ENCODE data around the gene GKN2. TPM values are rescaled to one million over a fixed set of nuclear protein-coding genes. Genes with fewer than 3 reads are reported as not detected.
"Not testable (repeated sequence)": the region's sequence is repeated elsewhere in the genome, so short reads cannot be mapped to it uniquely, and the experiment has no call there.

GKN2 gene
- total RNA-seq, 2 experiments from 2014 or later: not detected

DNA sequence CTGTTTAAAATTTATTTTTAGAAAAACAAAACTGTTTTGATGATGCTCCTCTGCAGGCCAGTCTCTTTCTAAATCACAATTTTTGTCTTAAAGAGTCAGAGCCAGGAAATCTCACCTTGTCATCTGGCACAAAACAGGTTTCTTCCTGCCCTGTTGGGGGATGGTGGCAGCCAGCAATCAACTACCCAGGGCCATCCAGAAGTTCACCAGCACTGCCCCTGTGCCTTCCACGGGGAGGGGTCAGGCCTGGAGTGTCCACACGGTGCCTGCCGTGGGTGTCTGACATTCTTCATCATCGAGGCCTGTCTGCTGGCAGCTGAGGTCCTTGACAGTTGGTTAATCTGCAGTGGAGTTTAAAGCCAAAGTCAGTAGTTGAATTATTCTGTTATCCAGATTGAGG lies 41.4 kb downstream of the GKN2 start:
- Mint-ChIP-seq H3K27me3 (no peaks in the 10 kb centered on the region), H3K27ac (peak overlapping the region; percentile 52), H3K4me3 (no peak overlapping the region), H3K4me1 (peaks cover 50% of the 10 kb centered on the region), H3K9me3 (no peaks in the 10 kb centered on the region), H3K36me3 (ENCODE audit: low read depth) (peaks cover 5% of the 10 kb centered on the region)
- ChIA-PET POLR2A (interaction anchor here (0.6 to 4.6 kb wide), 7 partner anchors 13 to 445 kb away, joined by 3 to 15 read pairs (median 3); partner anchors contain the start of genes APLF and FBXO48), CTCF (interaction anchor here (1.1 to 3.6 kb wide), 6 partner anchors 14 to 202 kb away, joined by 3 to 38 read pairs (median 8); no protein-coding TSS in a partner anchor)
- DNase-seq: peak; percentile 32

DNA sequence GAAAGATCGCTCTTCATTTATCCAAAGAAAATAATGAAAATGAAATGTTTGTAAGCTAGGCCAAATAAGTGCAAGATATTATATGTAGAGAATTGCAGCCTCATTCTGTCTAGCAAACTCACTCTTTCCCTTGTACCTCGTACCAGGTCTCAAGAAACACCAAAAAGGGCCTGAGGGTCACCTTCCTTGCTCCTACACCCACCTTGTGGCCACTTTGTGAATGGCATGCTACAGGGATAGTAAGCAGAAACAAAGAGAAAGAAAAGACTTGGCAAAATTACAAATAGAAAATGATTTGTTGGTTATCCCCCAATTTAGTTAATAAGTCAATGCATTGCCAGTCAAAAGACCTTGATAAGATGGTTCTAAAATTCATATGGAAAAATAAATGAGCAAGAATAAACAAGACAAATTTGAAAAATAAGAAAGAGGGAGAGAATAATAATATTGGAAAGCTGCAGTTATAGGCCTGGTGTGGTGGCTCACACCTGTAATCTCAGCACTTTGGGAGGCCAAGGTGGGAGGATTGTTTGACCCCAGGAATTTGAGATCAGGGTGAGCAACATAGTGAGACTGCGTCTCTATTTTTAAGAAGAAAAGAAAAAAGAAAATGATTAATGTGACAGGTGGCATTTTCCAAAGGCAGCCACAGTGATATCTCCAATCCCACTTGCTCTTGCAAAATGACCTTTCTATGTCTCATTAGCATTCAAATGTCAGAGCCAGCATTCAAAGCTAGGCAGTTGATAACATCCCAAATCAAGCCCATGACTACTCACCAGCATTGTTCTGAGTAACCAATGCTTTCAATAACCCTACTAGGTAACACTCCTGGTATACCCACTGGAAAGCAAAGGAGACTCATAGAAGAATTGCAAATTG lies 42.7 kb downstream of the GKN2 start:
- Mint-ChIP-seq H3K9me3 (peaks cover 4% of the 10 kb centered on the region), H3K36me3 (ENCODE audit: low read depth) (peaks cover 9% of the 10 kb centered on the region), H3K4me3 (no peak overlapping the region), H3K27me3 (no peaks in the 10 kb centered on the region), H3K4me1 (peaks cover 43% of the 10 kb centered on the region), H3K27ac (peak overlapping the region; percentile 69)
- POLR2A ChIA-PET: interaction anchor here (1.2 to 2.3 kb wide), 2 partner anchors 142 to 176 kb away, joined by 5 to 16 read pairs; partner anchors contain the start of gene ARHGAP25
- CTCF ChIA-PET: interaction anchor here (0.8 to 4.1 kb wide), 11 partner anchors 9 to 445 kb away, joined by 3 to 32 read pairs (median 5); partner anchors contain the start of gene ARHGAP25
- peak; percentile 80 for DNase-seq

DNA sequence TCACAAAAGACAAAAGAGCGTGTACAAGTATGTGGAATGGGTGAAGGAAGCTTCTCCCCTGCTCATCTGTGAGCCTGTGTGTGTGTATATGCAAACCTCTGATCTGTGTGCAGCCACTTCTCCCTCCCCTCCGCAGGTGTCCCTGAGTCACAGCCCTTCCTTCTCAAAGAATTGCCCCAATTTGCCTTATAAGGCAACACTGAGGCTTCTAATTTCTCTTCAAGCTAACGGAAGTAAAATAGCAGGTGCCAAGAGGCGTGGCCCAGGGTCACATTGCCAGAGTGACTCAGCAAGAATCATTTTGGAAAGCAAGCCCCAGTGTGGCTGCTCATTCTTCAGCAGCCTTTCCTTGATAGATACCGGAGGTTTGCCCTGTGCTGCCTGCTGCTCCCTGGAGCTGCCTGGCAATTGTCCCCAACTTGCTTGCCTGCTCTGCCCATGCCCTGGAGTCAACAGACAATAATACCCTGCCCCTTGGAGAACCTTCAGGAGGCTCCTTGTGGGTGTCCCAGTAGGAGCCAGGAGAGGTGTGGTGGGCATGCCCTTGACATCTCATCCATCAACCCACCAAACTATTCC lies 44.2 kb downstream of the GKN2 start:
- ChIA-PET CTCF (interaction anchor here (0.7 to 4.1 kb wide), 23 partner anchors 12 to 467 kb away, joined by 3 to 32 read pairs (median 7); partner anchors contain the start of genes APLF, ARHGAP25 and FBXO48), POLR2A (interaction anchor here (0.7 to 3.1 kb wide), 27 partner anchors 17 to 445 kb away, joined by 3 to 35 read pairs (median 6); partner anchors contain the start of genes APLF, ARHGAP25 and FBXO48)
- Mint-ChIP-seq H3K4me1 (peaks cover 39% of the 10 kb centered on the region), H3K36me3 (ENCODE audit: low read depth) (peaks cover 22% of the 10 kb centered on the region), H3K27me3 (no peaks in the 10 kb centered on the region), H3K27ac (peak overlapping the region; percentile 93), H3K4me3 (peak overlapping the region; percentile 34), H3K9me3 (peaks cover 16% of the 10 kb centered on the region)
- DNase-seq: peak; percentile 92

DNA sequence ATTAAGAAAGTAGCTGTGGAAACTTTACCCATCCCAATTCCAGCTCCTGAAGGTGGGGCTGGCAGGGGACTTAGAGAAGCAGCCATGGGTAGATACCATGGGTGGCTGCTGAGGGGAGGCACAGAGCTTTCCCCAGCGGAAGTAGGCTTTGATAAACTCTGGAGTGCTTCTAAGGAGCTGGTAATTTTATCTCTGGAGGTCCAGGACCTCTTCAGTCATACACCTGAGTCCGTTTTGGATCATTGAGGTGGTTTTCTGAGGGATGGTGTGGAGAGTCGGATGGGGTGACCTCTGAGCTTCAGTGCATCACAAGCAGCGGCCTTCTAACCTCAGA lies 44.8 kb downstream of the GKN2 start:
- H3K9me3 Mint-ChIP-seq: peaks cover 22% of the 10 kb centered on the region
- H3K27me3 Mint-ChIP-seq: peaks cover 3% of the 10 kb centered on the region
- peak; percentile 22 for DNase-seq
- peaks cover 39% of the 10 kb centered on the region for H3K4me1 Mint-ChIP-seq
- CTCF ChIA-PET: interaction anchor here (0.8 to 4.1 kb wide), 21 partner anchors 11 to 467 kb away, joined by 3 to 32 read pairs (median 7); partner anchors contain the start of genes APLF, ARHGAP25 and FBXO48
- peak overlapping the region; percentile 93 for H3K27ac Mint-ChIP-seq
- POLR2A ChIA-PET: interaction anchor here (0.7 to 3.1 kb wide), 27 partner anchors 17 to 444 kb away, joined by 3 to 35 read pairs (median 6); partner anchors contain the start of genes APLF, ARHGAP25 and FBXO48
- H3K4me3 Mint-ChIP-seq: peak overlapping the region; percentile 34
- peaks cover 28% of the 10 kb centered on the region for H3K36me3 Mint-ChIP-seq (ENCODE audit: low read depth)

DNA sequence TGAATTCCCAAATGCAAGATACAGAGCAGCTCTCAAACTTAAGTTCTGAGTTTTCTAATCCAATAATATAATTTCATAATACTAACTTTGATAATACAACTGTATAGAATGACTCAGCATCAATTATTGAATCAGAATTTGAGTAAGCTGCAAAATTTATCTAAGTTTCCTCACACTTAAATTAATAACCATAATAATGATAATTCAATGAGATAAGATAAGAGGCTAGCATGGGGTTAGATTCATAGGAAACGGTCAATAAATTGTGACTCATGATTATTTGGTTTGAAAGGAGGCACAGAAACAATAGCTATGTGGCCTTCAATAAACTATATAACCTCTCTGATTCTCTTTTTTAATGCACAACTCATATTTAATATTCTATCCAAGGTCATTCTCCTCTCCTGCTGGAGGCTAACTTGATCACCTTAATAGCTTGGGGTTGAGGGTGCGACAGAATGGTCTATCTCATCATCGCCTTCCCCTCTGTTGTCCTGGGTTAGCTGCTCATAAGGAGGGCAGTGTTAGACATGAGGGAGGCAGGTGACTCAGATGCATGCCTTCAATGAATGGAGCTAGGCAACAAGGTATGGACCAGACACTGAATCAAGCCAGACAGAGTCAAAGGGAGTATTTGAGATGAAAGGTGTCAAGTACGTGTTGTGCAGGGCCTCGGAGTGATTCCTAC lies 45.3 kb downstream of the GKN2 start:
- Mint-ChIP-seq H3K27me3 (peaks cover 3% of the 10 kb centered on the region), H3K4me1 (peaks cover 39% of the 10 kb centered on the region), H3K9me3 (peaks cover 26% of the 10 kb centered on the region), H3K4me3 (no peak overlapping the region), H3K27ac (peak overlapping the region; percentile 93), H3K36me3 (ENCODE audit: low read depth) (peaks cover 33% of the 10 kb centered on the region)
- CTCF ChIA-PET: interaction anchor here (0.8 to 4.1 kb wide), 23 partner anchors 11 to 466 kb away, joined by 3 to 32 read pairs (median 7); partner anchors contain the start of genes APLF, ARHGAP25 and FBXO48
- POLR2A ChIA-PET: interaction anchor here (0.7 to 3.1 kb wide), 26 partner anchors 18 to 441 kb away, joined by 3 to 35 read pairs (median 6); partner anchors contain the start of genes APLF, ARHGAP25 and FBXO48
- DNase-seq: no peak

DNA sequence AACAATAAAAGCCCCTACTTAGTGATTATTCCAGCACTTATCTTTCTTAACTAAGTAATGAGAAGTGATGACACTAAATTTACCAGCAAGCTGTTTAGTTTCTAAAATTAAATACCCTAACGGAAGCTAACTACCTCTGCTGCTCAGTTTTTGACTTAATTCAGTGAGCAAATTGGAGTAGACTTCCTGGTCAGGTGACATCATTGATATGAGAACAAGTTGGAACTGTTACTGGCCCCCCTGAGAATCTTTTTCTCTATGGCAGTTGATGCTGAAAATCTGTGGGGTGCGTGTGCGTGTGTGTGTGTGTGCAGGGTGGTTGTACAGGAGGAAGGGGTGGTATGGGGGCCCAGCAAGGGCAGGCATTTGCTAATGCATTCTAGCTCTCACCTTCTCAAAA lies 46.0 kb downstream of the GKN2 start:
- no peak for DNase-seq
- Mint-ChIP-seq H3K9me3 (peaks cover 33% of the 10 kb centered on the region), H3K4me3 (no peak overlapping the region), H3K27ac (peak overlapping the region; percentile 55), H3K4me1 (peaks cover 39% of the 10 kb centered on the region), H3K36me3 (ENCODE audit: low read depth) (peaks cover 40% of the 10 kb centered on the region), H3K27me3 (peaks cover 3% of the 10 kb centered on the region)
- ChIA-PET CTCF (interaction anchor here (0.6 to 4.1 kb wide), 11 partner anchors 19 to 465 kb away, joined by 3 to 32 read pairs (median 8); partner anchors contain the start of genes APLF and FBXO48), POLR2A (interaction anchor here (2.0 to 3.1 kb wide), 3 partner anchors 173 to 440 kb away, joined by 8 to 35 read pairs (median 17); partner anchors contain the start of genes APLF, ARHGAP25 and FBXO48)

DNA sequence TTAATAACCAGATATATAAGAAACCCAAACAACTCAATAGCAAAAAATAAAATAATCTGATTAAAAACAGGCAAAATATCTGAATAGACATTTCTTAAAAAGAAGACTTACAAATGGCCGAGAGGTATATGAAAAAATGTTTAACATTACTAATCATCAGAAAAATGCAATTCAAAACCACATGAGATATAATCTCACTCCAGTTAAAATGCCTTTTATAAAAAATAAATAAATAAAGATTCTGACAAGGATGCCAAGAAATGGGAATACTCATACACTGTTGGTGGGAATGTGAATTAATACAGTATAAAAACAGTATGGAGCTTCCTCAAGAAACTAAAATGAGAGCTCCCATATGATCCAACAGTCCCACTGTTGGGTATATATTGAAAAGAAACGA lies 47.6 kb downstream of the GKN2 start:
- Mint-ChIP-seq H3K4me1 (peaks cover 34% of the 10 kb centered on the region), H3K4me3 (no peak overlapping the region), H3K27me3 (peaks cover 5% of the 10 kb centered on the region), H3K36me3 (ENCODE audit: low read depth) (peaks cover 46% of the 10 kb centered on the region), H3K27ac (no peak overlapping the region), H3K9me3 (peaks cover 41% of the 10 kb centered on the region)
- CTCF ChIA-PET: interaction anchor here (0.6 kb wide), 1 partner anchor 80 kb away, joined by 3 read pairs; no protein-coding TSS in a partner anchor
- POLR2A ChIA-PET: no interaction called here
- no peak for DNase-seq

DNA sequence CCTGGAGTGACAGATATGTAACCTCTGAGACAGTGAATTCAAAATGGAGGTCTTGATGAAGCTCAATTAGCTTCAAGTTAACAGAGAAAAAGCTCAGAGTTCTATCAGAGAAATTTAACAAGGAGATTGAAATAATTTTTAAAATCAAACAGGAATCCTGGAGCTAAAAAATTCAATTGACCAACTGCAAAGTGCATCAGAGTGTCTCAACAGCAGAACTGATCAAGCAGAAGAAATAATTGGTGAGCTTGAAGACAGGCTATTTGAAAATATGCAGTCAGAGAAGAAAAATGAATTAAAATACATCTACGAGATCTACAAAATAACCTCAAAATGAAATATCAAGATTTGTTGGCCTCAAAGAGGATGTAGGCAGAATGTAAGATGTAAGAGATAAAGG lies 51.1 kb downstream of the GKN2 start:
- Mint-ChIP-seq H3K4me3 (no peak overlapping the region), H3K4me1 (peaks cover 2% of the 10 kb centered on the region), H3K27me3 (peaks cover 5% of the 10 kb centered on the region), H3K36me3 (ENCODE audit: low read depth) (peaks cover 43% of the 10 kb centered on the region), H3K9me3 (peaks cover 42% of the 10 kb centered on the region), H3K27ac (no peak overlapping the region)
- ChIA-PET CTCF (interaction anchor here (1.2 to 1.7 kb wide), 4 partner anchors 23 to 438 kb away, joined by 3 to 7 read pairs (median 4); no protein-coding TSS in a partner anchor), POLR2A (no interaction called here)
- no peak for DNase-seq

DNA sequence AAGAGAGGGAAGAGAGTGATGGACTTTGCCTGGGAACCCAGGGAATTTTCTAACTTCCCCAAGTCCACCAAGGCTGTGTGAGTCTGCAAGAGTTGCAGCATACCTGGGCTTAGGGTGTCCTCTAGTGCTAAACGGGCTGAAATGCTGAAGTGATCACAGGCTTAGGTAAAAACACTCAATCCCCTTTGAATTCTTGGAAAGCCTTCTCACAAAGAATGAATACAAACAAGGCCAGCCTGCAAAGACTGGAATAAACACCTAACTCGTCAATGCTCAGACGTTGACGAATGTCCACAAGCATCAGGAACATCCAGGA lies 51.5 kb downstream of the GKN2 start:
- Mint-ChIP-seq H3K9me3 (peaks cover 42% of the 10 kb centered on the region), H3K36me3 (ENCODE audit: low read depth) (peaks cover 43% of the 10 kb centered on the region), H3K27me3 (peaks cover 5% of the 10 kb centered on the region), H3K4me1 (peaks cover 1% of the 10 kb centered on the region), H3K4me3 (no peak overlapping the region), H3K27ac (no peak overlapping the region)
- no peak for DNase-seq
- POLR2A ChIA-PET: no interaction called here
- CTCF ChIA-PET: interaction anchor here (1.2 to 1.7 kb wide), 3 partner anchors 24 to 306 kb away, joined by 3 to 7 read pairs (median 4); no protein-coding TSS in a partner anchor

DNA sequence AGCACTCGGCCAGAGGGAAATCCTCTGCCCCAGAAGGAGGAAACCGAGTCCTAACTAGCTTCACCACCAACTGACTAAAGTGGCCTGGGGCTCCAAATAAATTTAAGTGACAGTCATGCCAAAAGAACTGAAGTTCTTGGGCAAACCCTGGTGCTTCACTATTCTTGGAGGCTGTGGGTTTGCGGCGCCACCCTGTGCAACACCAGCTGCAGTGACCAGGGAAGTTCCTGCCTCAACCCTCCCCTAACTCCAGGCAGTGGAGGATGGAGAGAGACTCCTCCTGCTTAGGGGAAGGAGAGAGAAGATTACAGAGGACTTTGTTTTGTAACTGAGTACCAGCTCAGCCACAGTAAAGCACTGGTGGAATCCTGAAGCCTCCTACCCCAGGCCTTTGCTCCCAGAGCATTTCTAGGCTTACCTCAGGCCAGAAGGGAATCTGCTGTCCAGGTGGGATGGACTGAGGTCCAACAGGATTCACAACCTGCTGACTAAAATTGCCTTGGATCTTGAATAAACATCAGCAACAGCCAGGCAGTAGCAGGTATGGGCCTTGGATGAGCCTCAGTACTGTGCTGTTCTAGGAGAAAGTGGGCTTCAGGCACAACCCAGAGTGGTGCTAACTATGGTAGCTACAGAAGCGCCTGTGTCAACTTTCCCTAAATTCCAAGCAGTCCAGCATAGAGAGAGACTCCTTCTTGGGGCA lies 52.0 kb downstream of the GKN2 start:
- CTCF ChIA-PET: interaction anchor here (1.1 to 1.7 kb wide), 3 partner anchors 43 to 305 kb away, joined by 3 to 4 read pairs (median 3); no protein-coding TSS in a partner anchor
- Mint-ChIP-seq H3K4me1 (peaks cover 1% of the 10 kb centered on the region), H3K27ac (no peak overlapping the region), H3K9me3 (peaks cover 42% of the 10 kb centered on the region), H3K4me3 (no peak overlapping the region), H3K27me3 (peaks cover 5% of the 10 kb centered on the region), H3K36me3 (ENCODE audit: low read depth) (peaks cover 42% of the 10 kb centered on the region)
- DNase-seq: no peak
- POLR2A ChIA-PET: no interaction called here

DNA sequence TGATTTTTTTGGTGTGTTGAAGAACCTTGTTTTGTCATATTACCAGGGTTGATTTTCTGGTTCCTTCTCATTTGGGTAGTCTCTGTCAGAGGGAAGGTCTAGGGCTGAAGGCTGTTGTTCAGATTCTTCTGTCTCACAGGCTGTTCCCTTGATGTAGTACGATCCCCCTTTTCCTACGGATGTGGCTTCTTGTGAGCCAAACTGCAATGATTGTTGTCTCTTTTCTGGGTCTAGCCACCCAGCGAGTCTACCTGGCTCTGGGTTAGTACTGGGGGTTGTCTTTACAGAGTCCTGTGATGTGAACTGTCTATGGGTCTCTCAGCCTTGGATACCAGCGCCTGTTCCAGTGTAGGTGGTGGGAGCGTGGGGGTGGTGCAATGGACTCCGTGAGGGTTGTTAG lies 56.7 kb downstream of the GKN2 start:
- CTCF ChIA-PET: interaction anchor here (1.0 to 1.1 kb wide), 2 partner anchors 29 to 144 kb away, joined by 3 to 5 read pairs; no protein-coding TSS in a partner anchor
- H3K4me3 Mint-ChIP-seq; H3K27me3 Mint-ChIP-seq; H3K27ac Mint-ChIP-seq; DNase-seq; H3K36me3 Mint-ChIP-seq (ENCODE audit: low read depth); H3K4me1 Mint-ChIP-seq; H3K9me3 Mint-ChIP-seq; POLR2A ChIA-PET: not testable (repeated sequence)

All from activated CD4-positive, alpha-beta memory T cell treated with anti-CD3 and anti-CD28 coated beads, Interleukin-2, amount 10 ng/mL, durations not matched to agents 7 days and 5 days (primary cell).